Spleen (tissue), 11 donors: ENCODE measurements around the gene TRAF7. TPM values are rescaled to one million over a fixed set of nuclear protein-coding genes. Genes with fewer than 3 reads are reported as not detected.
"Not testable (repeated sequence)": the region's sequence is repeated elsewhere in the genome, so short reads cannot be mapped to it uniquely, and the experiment has no call there.

Experiments used
- DNase-seq: peaks from one replicate; pipeline ENCODE4 v3.0.0-alpha.2; 2020
- H3K27ac ChIP-seq, 8 donors: fragments of 200-600 bp; sonication (generic) in 7 of 8; 1 replicate in 4 of 8; 2 replicates in 4 of 8; pipeline versions ENCODE4 v1.5.0 to v1.8.0; 2016 to 2021; ENCODE audit warnings: inconsistent platforms in 4 of 8, mild to moderate bottlenecking in 4 of 8, moderate library complexity in 1 of 8
- H3K27me3 ChIP-seq, 7 donors: fragments of 200-600 bp; sonication (generic) in 6 of 7; replicated peaks in 1 of 7; 1 replicate in 4 of 7; 2 replicates in 3 of 7; pipeline versions ENCODE4 v1.5.0 to v1.8.0; 2016 to 2021; ENCODE audit warnings: inconsistent platforms in 3 of 7, mild to moderate bottlenecking in 1 of 7
- H3K36me3 ChIP-seq, 6 donors: fragments of 200-600 bp; sonication (generic) in 5 of 6; 1 replicate in 4 of 6; 2 replicates in 2 of 6; pipeline versions ENCODE4 v1.5.0 to v1.8.0; 2016 to 2021; ENCODE audit warnings: inconsistent platforms in 2 of 6
- H3K4me1 ChIP-seq, 6 donors: fragments of 200-600 bp; sonication (generic) in 5 of 6; 1 replicate in 3 of 6; 2 replicates in 3 of 6; pipeline versions ENCODE4 v1.5.0 to v1.8.0; 2016 to 2021; ENCODE audit warnings: inconsistent platforms in 3 of 6
- H3K4me3 ChIP-seq, 8 donors: fragments of 200-600 bp; sonication (generic) in 7 of 8; 1 replicate in 4 of 8; 2 replicates in 4 of 8; pipeline versions ENCODE4 v1.5.0 to v1.8.0; 2016 to 2021; ENCODE audit warnings: inconsistent platforms in 4 of 8, mild to moderate bottlenecking in 4 of 8, moderate library complexity in 2 of 8
- H3K9me3 ChIP-seq, 8 donors: fragments of 200-600 bp; sonication (generic) in 7 of 8; 1 replicate in 4 of 8; 2 replicates in 4 of 8; pipeline versions ENCODE4 v1.5.0 to v1.8.0; 2016 to 2021; ENCODE audit warnings: inconsistent platforms in 4 of 8
- POLR2A ChIP-seq, 3 donors: fragments of 450-650 bp; IDR thresholded peaks; one replicate each; pipeline ENCODE4 v1.5.1; 2017; ENCODE audit warnings: antibody characterized with exemption in 3 of 3, mild to moderate bottlenecking in 1 of 3
- POLR2AphosphoS5 ChIP-seq, 3 donors: sonication (generic); formaldehyde crosslinking; IDR thresholded peaks; one replicate each; pipeline ENCODE4 v1.5.1; 2017; ENCODE audit warnings: antibody characterized with exemption in 3 of 3
- WGBS, 5 donors: extraction: QIAGEN DNeasy Blood & Tissue Kit in 3 of 5; methylation state at CpG; one replicate each; pipeline versions ENCODE4 v1.1.5 to v1.1.7; 2013 to 2018; 5-methylcytosine and 5-hydroxymethylcytosine counted together
- intact Hi-C: fragments of 100-400 bp; cut with DNase I; formaldehyde crosslinking; loops from one replicate; pipeline ENCODE4 v1.15.0; 2023; ENCODE audit warnings: low total_unique reads
- polyA plus RNA-seq, 3 donors: library from polyadenylated mRNA; stranded (reverse); fragments of 200-250 nt; gene quantifications; one replicate each; pipeline ENCODE4 v1.2.1, GENCODE V29; 2013
- total RNA-seq, 7 donors: library from RNA; depleted of rRNA in 3 of 7; stranded (reverse); fragments of >200 nt in 3 of 7; fragmentation: NEBNext Ultra II Directional in 4 of 7; extraction: Animal tissue kit (Norgen Biotek cat#: 25700) in 4 of 7; gene quantifications; one replicate each; pipeline versions ENCODE4 v1.1.0 to v1.2.1, GENCODE V29; 2016 to 2021
- TF ChIP-seq, protein P1 (sequence below), 11 experiments: fragments of 200-600 bp in 7 of 11; fragments of 450-650 bp in 4 of 11; sonication (generic) in 4 of 11; IDR thresholded peaks in 8 of 11; conservative IDR thresholded peaks in 3 of 11; 1 replicate in 7 of 11; 2 replicates in 4 of 11; pipeline versions ENCODE4 v1.4.0 to v1.8.0; 2016 to 2021; ENCODE audit warnings: antibody characterized with exemption in 11 of 11, inconsistent platforms in 4 of 11, mild to moderate bottlenecking in 1 of 11
- donor health status: healthy with polysubstance abuse.
- donor health status: DM: no; HTN: no; CAD: no; lungs with moderate emphysema.
- donor health status: DM: no; HTN: no; CAD: no.
- donor health status: Bipolar disorder and iron deficiency.
- donor health status: healthy.
- donor health status: DM: no; HTN: no; CAD: no.
- donor health status: DM: yes; HTN: yes; CAD: no.

Gene TRAF7
- total and polyA plus RNA-seq, 10 donors = 22.0 to 63.9 (median 44.1) TPM

DNA sequence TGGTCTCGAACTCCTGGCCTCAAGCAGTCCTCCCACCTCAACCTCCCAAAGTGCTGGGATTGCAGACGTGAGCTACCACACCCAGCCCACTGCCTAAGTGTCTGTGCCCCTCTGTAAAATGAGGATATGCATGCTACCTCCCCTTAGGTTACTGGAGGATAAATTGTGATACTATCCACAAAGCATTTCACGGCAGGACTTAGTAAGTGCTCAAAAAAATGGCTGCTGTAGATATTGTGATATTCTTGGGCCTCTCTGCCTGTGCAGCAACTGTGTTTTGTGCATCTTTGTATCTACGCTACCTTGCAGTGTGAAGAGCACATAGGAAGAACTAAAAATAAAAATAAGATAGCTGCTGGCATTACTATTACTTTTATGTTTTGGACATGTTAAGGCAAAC is 42.7 kb downstream of the TRAF7 start:
- Histone ChIP-seq H3K27me3 (peaks cover 9 to 67% (median 43%) of the 10 kb centered on the region in 7 donors), H3K36me3 (no peaks in the 10 kb centered on the region), H3K27ac (no peak overlapping the region), H3K4me1 (peaks cover 9 to 22% (median 17%) of the 10 kb centered on the region in 6 donors), H3K4me3 (no peak overlapping the region), H3K9me3 (no peaks in the 10 kb centered on the region)
- TF ChIP-seq POLR2A (IDR thresholded peaks at IDR 0.05) (no peak), POLR2AphosphoS5 (IDR thresholded peaks at IDR 0.05) (no peak)
- TF ChIP-seq, protein P1, sequence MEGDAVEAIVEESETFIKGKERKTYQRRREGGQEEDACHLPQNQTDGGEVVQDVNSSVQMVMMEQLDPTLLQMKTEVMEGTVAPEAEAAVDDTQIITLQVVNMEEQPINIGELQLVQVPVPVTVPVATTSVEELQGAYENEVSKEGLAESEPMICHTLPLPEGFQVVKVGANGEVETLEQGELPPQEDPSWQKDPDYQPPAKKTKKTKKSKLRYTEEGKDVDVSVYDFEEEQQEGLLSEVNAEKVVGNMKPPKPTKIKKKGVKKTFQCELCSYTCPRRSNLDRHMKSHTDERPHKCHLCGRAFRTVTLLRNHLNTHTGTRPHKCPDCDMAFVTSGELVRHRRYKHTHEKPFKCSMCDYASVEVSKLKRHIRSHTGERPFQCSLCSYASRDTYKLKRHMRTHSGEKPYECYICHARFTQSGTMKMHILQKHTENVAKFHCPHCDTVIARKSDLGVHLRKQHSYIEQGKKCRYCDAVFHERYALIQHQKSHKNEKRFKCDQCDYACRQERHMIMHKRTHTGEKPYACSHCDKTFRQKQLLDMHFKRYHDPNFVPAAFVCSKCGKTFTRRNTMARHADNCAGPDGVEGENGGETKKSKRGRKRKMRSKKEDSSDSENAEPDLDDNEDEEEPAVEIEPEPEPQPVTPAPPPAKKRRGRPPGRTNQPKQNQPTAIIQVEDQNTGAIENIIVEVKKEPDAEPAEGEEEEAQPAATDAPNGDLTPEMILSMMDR (IDR thresholded peaks at IDR 0.05 in 8 of 11, conservative IDR thresholded peaks at IDR 0.05 in 3 of 11) = no peak
- 58 to 74% (median 69%) methylated on average over 4 of the region's 4 CpGs for WGBS, 5 donors
- intact Hi-C loops = no loop called here
- DNase-seq = no peak

DNA sequence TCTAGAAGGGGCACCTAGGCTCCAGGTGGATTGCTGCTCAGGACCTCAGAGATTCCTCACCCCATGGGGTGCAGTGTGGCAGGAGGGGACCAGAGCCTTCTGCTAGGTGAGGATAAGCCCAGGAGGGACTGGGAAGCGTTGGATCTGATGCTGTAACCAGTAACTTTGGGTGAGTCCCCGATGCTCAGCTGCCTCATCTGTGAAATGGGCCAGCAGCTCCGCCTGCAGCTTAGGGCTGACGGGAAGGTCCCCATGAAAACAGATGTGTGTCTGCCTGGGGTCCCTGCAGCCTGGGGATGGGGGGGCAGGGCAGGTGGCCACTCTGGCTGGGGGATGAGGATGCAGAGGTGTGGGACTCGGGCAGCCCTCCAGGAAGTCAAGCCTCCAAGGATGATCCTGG is 43.5 kb downstream of the TRAF7 start:
- Histone ChIP-seq H3K27ac (no peak overlapping the region), H3K27me3 (peaks cover 9 to 59% (median 37%) of the 10 kb centered on the region in 7 donors)

DNA sequence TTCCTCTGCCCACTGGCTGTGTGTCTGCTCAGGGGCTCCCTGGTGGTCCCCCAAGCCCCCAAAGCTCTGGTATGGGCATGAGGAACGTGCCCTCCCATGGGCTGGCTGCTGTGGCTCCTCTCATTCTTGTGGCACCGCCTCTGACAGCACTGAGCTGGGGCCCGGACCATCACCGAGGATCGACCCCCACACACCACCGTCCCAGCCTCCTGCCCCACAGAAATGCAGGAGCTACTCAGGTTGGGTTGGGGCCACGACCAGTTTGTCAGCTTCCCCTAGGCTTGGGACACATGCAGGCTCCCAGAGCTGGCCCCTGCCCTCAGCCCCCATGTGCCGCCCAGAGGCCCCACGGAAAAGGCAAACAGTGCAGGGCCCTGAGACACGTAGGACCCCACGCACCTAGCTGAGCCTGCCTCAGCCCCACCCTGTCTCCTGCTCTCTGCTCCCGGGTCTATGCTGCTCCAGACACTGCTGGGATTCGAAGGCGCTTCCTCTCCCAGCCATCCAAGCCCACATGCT is 44.1 kb downstream of the TRAF7 start:
- 71 to 79% (median 77%) methylated on average over 4 to 14 of the region's 14 CpGs for WGBS, 5 donors
- Histone ChIP-seq H3K4me3 (no peak overlapping the region), H3K9me3 (no peaks in the 10 kb centered on the region), H3K27me3 (peaks cover 9 to 53% (median 31%) of the 10 kb centered on the region in 7 donors), H3K4me1 (peaks cover 11 to 28% (median 22%) of the 10 kb centered on the region in 6 donors), H3K27ac (no peak overlapping the region), H3K36me3 (no peaks in the 10 kb centered on the region)
- intact Hi-C loops = no loop called here
- no peak for DNase-seq
- TF ChIP-seq, protein P1 (IDR thresholded peaks at IDR 0.05 in 8 of 11, conservative IDR thresholded peaks at IDR 0.05 in 3 of 11) = no peak
- TF ChIP-seq POLR2AphosphoS5 (IDR thresholded peaks at IDR 0.05) (no peak), POLR2A (IDR thresholded peaks at IDR 0.05) (no peak)

More for the DNA sequence above, 43.5 kb downstream of the TRAF7 start:
- Histone ChIP-seq H3K9me3 (no peaks in the 10 kb centered on the region), H3K4me3 (no peak overlapping the region), H3K36me3 (no peaks in the 10 kb centered on the region), H3K4me1 (peaks cover 9 to 22% (median 17%) of the 10 kb centered on the region in 6 donors)
- TF ChIP-seq POLR2A (IDR thresholded peaks at IDR 0.05) (no peak), POLR2AphosphoS5 (IDR thresholded peaks at IDR 0.05) (no peak)
- TF ChIP-seq, protein P1 (IDR thresholded peaks at IDR 0.05 in 8 of 11, conservative IDR thresholded peaks at IDR 0.05 in 3 of 11) = no peak
- 67 to 89% (median 76%) methylated on average over 4 to 5 of the region's 5 CpGs for WGBS, 5 donors
- no peak for DNase-seq
- intact Hi-C loops = no loop called here

DNA sequence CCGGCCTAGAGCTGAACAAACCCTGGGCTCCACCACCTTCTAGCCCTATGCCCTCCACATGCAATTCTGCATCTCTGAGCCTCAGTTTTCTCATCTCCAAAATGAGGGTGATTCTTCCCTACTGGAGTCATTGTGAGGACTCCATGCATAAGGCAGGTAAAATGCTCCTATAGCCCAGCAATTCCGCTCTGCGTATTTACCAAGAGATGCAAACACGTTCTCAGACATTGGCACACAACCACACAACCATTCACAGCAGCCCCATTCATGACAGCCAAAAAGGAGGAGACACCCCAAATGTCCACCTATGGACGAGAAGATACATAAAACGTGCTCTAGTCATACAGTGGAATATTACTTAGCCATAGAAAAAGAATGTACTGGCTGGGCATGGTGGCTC is 44.7 kb downstream of the TRAF7 start:
- no peak for DNase-seq
- no peak overlapping the region for H3K4me3 ChIP-seq
- peaks cover 5 to 47% (median 26%) of the 10 kb centered on the region in 7 donors for H3K27me3 ChIP-seq
- H3K36me3 ChIP-seq = no peaks in the 10 kb centered on the region
- intact Hi-C loops = no loop called here
- no peaks in the 10 kb centered on the region for H3K9me3 ChIP-seq
- TF ChIP-seq POLR2AphosphoS5 (IDR thresholded peaks at IDR 0.05) = no peak
- TF ChIP-seq, protein P1 (IDR thresholded peaks at IDR 0.05 in 8 of 11, conservative IDR thresholded peaks at IDR 0.05 in 3 of 11) = no peak
- TF ChIP-seq POLR2A (IDR thresholded peaks at IDR 0.05) = no peak
- 79 to 88% (median 85%) methylated on average over 6 of the region's 6 CpGs for WGBS, 5 donors
- H3K4me1 ChIP-seq = peaks cover 11 to 26% (median 21%) of the 10 kb centered on the region in 6 donors
- H3K27ac ChIP-seq = no peak overlapping the region

DNA sequence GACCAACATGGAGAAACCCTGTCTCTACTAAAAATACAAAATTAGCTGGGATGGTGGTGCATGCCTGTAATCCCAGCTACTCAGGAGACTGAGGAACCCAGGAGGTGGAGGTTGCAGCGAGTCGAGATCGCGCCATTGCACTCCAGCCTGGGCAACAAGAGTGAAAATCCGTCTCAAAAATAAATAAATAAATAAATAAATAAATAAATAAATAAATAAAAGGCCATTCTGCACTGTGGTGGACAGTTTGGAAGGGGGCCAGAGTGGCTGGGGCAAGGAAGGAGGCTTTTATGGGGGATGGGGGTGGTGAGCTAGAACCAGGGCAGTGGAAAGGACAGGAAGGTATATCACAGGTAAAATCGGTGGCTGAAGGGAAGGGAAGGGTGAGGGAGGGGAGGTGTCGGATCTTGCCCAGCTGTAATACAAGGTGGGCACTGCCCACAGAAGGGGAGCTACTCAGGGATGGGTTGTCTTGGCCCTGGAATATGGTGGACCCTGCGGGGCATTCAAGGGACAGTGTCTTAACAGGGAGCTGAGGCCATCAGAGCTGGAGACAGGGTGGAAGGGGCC is 47.6 kb downstream of the TRAF7 start:
- H3K36me3 ChIP-seq = peaks cover 0 to 18% (median 15%) of the 10 kb centered on the region in 6 donors
- H3K4me1 ChIP-seq = peaks cover 12 to 37% (median 32%) of the 10 kb centered on the region in 6 donors
- intact Hi-C loops, DNase-seq, H3K27ac ChIP-seq, H3K9me3 ChIP-seq, H3K4me3 ChIP-seq: not testable (repeated sequence)
- 92 to 97% (median 94%) methylated on average over 8 of the region's 8 CpGs for WGBS, 5 donors
- H3K27me3 ChIP-seq = peaks cover 0 to 20% (median 4%) of the 10 kb centered on the region in 7 donors
